Activated CD8-positive, alpha-beta memory T cell treated with anti-CD3 and anti-CD28 coated beads, Interleukin-2, amount 50 U/mL, for 4 hours (primary cell): ENCODE data around the gene CCDC170.

Experiments
- DNase-seq: peaks from one replicate; pipeline ENCODE4 v3.0.0-alpha.2; 2020

Gene CCDC170

GRCh38 chr6:151549790-151550189 is 56.0 kb downstream of the CCDC170 start:
- DNase-seq, result no peak

DNA sequence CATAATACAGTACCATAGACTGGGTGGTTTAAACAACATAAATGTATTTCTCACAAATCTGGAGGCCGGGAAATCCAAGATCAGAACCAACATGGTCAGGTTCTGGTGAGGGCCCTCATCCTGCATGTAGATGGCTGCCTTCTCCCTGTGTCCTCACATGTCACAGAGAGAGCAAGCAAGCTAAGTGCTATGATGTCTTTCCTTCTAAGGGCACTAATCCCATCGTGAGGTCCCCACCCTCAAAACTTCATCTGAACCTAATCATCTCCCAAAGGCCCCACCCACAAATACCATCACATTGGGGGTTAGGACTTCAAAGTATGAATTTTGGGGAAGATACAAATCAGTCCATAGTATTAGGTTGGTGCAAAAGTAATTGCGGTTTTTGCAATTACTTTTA is 56.8 kb downstream of the CCDC170 start:
- no peak for DNase-seq

GRCh38 chr6:151551223-151551857 is 57.5 kb downstream of the CCDC170 start:
- no peak for DNase-seq

DNA sequence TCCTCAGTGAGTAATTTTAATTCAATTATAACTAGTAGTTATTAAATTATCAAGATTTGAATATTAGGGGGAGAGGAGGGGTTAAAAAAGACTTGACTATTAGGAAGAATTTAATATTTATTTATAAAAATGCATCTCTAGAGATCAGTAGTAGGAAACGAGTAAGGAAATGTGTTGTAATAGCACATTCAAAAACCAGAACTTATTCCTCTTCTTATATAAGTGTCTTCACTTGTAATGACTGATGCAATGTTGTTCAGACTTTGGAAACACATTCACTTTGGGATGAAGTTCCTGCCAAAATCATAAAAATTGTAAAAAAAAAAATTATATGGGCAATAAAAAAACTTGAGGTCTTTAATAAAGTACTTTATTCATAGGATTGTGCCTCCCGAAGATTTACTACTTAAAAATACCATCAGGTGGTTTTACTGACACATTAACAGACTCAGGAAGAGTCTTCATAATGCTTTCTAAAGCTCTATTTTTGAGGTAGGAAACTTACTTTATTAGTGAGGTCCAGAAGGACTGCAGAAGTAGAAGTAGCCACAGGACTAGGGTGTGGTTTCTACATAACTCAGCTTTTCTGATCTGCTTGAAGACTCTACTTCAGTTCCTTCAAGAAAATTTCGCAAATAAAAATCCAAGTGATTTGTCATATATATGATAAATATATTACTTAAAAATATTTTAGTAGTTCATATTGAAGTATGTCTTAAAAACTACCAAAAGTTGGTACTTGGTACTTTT is 59.8 kb downstream of the CCDC170 start:
- DNase-seq, result no peak

DNA sequence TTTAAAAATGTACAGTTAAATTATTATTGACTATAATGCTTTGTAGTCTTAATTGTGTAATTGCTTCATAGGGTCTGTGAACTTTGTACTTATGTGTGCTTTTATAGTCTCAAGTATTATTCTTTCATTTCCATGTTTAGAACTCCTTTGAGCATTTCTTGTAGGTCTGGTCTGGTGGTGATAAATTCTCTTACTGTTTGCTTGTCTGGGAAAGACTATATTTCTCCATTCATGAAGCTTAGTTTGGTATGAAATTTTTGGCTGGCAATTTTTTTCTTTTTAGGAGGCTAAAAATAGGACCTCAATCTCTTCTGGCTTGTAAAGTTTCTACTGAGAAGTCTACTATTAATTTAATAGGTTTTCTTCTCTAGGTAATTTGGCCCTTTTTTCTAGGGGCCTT is 67.4 kb downstream of the CCDC170 start:
- DNase-seq, result no peak

GRCh38 chr6:151564654-151565053 is 70.8 kb downstream of the CCDC170 start:
- no peak for DNase-seq

GRCh38 chr6:151565940-151566339 is 72.1 kb downstream of the CCDC170 start:
- no peak for DNase-seq

- no peak for DNase-seq
These were observed 72.7 kb downstream of the CCDC170 start for GRCh38 chr6:151566557-151566956.

GRCh38 chr6:151576633-151577032 is 82.8 kb downstream of the CCDC170 start:
- DNase-seq, result no peak

GRCh38 chr6:151577257-151577656 is 83.4 kb downstream of the CCDC170 start:
- no peak for DNase-seq

- no peak for DNase-seq
These were observed 91.9 kb downstream of the CCDC170 start for GRCh38 chr6:151585741-151586140.

GRCh38 chr6:151589667-151590066 is 95.8 kb downstream of the CCDC170 start:
- DNase-seq, result no peak

DNA sequence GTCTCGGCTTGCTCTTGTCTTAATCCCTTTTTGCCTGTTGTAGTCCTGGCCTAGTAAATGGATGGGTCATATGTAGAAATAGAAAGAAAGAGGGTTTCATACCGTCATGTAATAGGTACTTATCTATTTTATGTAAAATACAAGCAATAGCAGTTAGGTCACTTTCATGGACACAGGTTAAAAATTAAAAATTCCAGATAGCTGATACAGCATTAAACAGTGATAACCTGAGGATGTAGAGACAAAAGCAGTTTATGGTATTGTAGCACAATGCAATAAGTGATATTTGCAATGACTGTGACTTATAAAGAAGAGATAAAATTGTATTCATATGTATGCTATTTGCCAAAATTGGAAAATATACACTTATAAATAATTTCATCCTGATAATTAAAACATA is 96.9 kb downstream of the CCDC170 start:
- DNase-seq, result no peak

DNA sequence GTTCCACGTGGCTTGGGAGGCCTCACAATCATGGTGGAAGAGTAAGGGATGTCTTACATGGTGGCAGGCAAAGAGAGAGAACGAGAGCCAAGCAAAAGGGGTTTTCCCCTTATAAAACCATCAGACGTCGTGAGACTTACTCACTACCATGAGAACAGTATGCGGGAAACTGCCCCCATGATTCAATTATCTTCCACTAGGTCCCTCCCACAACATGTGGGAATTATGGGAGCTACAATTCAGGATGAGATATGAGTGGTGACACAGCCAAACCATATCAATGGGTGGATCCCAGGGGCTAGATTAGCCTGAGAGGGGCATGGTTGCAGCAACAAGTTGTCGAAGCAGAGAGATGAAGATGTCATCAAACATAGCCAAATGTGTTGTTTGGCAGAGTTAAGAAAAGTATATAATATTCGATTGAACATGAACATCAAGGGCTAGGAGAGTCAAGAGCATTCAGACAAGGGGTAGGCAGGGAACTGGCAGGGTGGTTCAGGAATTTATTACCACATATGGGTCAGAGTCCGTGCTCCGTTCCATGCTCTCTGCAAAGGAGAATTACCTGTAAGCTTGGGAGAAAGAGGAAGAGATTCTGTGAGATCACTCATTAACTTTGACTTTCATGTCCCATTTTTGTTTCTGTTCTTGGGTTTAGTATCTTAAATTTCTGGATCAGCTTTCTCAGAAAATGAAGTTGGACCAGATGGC is 98.8 kb downstream of the CCDC170 start:
- DNase-seq, result no peak

DNA sequence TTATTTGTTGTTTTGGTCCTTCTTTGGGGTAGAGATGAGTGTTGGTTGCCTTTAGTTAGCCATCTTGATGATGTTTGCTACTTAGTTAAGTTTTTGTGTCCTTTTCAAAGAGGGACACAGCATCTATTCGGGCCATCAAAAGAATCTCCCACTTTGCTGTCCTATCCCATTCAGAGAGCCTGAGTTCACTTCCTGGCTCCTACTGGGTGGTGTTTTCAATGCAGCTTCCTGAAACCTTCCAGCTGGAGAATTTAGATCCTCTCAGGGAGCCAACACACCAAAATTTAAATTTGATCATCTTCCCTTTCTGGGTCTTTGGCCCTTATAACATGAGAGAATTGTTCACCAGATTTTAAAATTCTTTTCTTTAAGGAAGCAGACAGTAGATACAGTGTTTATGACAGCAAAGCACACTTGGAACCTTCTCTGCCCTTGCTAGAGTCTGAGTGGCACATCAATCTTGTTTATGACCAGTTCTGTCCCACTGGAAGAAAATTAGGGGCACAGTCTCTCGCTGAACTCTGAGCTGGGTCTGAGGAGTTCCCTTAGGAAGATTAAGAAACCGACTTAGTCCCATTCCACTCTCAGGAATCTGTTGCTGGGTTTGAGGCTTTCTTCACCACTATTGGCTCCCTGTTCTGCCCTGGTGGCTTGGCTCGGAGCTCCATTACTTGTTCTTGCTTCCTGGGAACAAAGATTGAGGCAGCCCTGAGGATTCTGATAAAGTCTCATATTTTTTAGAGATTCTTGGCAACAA is 115.5 kb downstream of the CCDC170 start:
- no peak for DNase-seq

- no peak for DNase-seq
These were observed 116.5 kb downstream of the CCDC170 start for GRCh38 chr6:151610326-151610725.

DNA sequence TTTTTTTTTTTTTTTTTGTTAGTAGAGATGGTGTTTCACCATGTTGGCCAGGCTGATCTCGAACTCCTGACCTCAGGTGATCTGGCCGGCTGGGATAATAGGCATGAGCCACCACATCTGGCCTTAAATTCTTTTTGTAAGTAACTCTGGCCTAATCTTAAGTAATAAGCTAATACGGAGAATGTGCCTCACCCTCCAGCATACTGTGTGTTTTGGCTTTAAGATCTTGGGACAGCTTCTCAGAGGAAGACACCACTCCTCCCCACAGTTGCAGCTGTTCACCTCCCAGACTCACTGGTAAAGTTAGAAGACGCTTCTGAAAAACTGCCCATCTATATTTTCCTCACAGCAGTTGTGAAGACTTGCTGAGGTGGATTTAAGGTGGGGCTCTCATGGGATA is 120.8 kb downstream of the CCDC170 start:
- DNase-seq, result no peak

- no peak for DNase-seq
These were observed 122.3 kb downstream of the CCDC170 start for GRCh38 chr6:151616091-151616513.

DNA sequence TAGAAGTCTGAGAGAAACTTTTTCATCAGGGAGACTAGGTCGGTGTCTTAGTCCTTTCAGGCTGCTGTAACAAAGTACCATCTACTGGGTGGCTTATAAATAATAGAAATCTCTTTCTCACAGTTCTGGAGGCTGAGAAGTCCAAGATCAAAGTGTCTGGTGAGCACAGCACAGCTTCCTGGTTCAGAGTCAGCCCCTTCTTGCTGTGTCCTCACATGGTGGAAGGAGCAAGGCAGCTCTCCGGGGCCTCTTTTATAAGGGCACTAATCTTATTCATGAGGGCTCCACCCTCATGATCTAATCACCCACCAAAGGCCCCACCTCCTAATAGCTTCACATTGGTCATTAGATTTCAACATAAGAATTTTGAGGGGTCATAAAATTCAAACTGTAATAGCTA is 122.8 kb downstream of the CCDC170 start:
- no peak for DNase-seq

DNA sequence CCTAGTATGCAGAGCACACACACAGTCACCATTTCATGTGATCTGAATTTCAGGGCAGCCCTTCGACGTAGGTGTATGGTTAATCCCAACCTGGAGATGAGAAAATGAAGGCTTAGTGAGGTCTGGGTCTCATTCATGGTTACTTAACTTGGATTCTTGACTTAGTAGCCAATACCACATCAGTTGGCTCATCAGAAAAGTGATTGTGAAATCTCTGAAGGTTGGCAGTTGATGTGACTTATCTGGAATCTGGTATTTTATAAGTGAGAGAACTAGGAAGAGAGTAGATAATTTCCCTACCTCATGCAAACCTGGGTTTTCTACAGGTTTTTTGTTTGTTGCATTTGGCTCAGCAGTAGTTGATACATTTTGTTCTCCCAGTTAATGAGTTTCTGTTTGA is 123.7 kb downstream of the CCDC170 start:
- no peak for DNase-seq

- DNase-seq, result no peak
These were observed 124.9 kb downstream of the CCDC170 start for GRCh38 chr6:151618717-151619116.

- no peak for DNase-seq
These were observed 126.4 kb downstream of the CCDC170 start for GRCh38 chr6:151620179-151620578.

DNA sequence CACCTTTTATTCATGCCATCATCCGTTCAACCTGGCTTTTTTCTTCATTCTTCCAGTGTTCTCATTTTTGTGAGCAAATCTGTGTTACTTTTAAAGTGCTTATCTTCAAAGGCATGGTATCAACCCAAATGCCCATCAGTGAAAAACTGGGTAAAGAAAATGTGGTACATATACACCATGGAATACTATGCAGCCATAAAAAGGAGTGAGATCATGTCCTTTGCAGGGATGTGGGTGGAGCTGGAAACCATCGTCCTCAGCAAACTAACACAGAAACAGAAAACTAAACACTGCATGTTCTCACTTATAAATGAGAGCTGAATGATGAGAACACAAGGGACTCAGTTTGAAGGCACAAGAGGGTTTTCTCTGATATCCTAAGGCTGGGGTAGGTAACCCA is 130.3 kb downstream of the CCDC170 start:
- DNase-seq, result no peak
